Right renal cortex interstitium (tissue), 3 donors: ENCODE measurements around the gene MCM10. TPM values are rescaled to one million over a fixed set of nuclear protein-coding genes. Genes with fewer than 3 reads are reported as not detected.

Experiments
- DNase-seq, 3 donors: peaks; one replicate each; pipeline ENCODE4 v3.0.0-alpha.2; 2013; ENCODE audit warnings: low read depth in 3 of 3, low spot score in 2 of 3
- polyA plus RNA-seq, 3 donors: library from polyadenylated mRNA; unstranded; fragments of 120-200 nt; gene quantifications; one replicate each; pipeline ENCODE4 v1.2.1, GENCODE V29; 2013; ENCODE audit not compliant: insufficient read length in 3 of 3

The MCM10 gene
- polyA plus RNA-seq, 3 donors: 10.2 to 11.3 (median 11.3) TPM

DNA sequence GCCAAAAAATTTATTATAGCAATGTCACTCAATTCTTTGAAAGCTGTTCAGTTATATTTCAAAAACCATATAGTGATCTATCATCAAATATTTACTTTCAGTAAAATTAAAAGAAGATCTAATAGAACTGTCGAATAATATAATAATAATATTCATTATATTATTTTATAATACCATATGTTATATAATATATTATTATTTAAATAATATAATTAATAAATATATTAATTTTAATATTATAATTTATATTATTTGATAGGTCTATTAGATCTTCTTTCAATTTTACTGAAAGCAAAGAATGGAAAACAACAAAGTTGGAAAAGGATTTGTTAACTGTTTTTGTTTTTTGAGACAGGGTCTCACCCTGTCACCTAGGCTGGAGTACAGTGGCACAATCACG lies 95.3 kb downstream of the MCM10 start:
- DNase-seq: no peak

DNA sequence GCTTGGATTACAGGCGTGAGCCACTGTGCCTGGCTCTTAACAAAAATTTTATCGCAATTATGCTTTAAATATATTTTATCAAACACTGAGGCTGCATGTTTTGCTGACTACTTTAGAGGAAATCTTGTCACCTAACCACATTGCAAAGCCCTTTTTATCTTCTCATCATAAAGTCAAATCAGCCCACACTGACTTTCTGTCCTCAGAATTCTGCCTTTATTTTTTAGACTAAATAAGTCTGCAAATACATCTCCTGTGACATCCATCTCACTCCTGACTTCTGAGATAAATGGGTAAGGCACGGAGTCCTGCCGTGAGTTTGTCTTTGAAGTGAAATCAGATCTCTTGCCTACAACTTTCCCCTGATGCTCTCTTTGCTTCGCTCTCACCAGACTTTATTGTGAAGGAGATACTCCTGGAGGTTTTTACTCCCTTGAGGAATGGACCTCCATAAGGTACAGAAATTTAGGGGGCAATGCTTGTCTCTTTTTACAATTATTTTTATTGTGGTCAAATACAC lies 96.3 kb downstream of the MCM10 start:
- no peak for DNase-seq

Other genes starting within 250 kb of the MCM10 start
- gene CCDC3, start 159.8 kb upstream of the MCM10 start, polyA plus RNA-seq: 10 to 100 TPM in 1 of 3 donors, 1 to 10 TPM in 2; 9.5 to 13.3 (median 10.0) TPM
- gene OPTN, start 61.4 kb upstream of the MCM10 start, polyA plus RNA-seq: 10 to 100 TPM; 37.5 to 38.3 (median 38.1) TPM
- gene UCMA, start 72.8 kb downstream of the MCM10 start, polyA plus RNA-seq: not detected
- gene PHYH, start 138.5 kb downstream of the MCM10 start, polyA plus RNA-seq: 10 to 100 TPM; 39.7 to 51.1 (median 47.4) TPM
- 100 to 1,000 TPM; 130 to 146 (median 139) TPM for gene SEPHS1, start 186.7 kb downstream of the MCM10 start, polyA plus RNA-seq